PC-9 (cell line): Measurements from ENCODE around the gene PKN2. TPM values are rescaled to one million over a fixed set of nuclear protein-coding genes. Genes with fewer than 3 reads are reported as not detected.

Source experiments
- BruUV-seq: library from RNA; stranded (reverse); fragments of 400-500 nt; replicated peaks from 2 replicates; lab custom pipeline; 2021; lab: Mats Ljungman, UMichigan
- CTCF ChIA-PET: fragments of 300-600 bp; sonication (Branson Sonifier 250); formaldehyde crosslinking; loops from one replicate; lab custom pipeline; 2022; ENCODE audit warnings: antibody characterized with exemption; lab: Charles Lee
- POLR2A ChIA-PET: fragments of 300-600 bp; sonication (Branson Sonifier 250); formaldehyde crosslinking; loops from one replicate; lab custom pipeline; 2022; ENCODE audit warnings: antibody characterized with exemption; ENCODE audit not compliant: unreplicated experiment; lab: Charles Lee
- DNase-seq, 2 experiments: peaks; one replicate each; pipeline versions ENCODE4 v3.0.0 to v3.0.0-alpha.2; 2015 to 2022; ENCODE audit warnings: mixed read lengths in 1 of 2
- H2AFZ ChIP-seq: fragments of 200-600 bp; sonication (generic); 2 replicates; pipeline ENCODE4 v1.8.1; 2017; ENCODE audit warnings: antibody characterized with exemption
- H3F3A ChIP-seq: fragments of 200-600 bp; sonication (generic); 2 replicates; pipeline ENCODE4 v1.8.1; 2017; ENCODE audit warnings: antibody characterized with exemption, mild to moderate bottlenecking, low read depth; ENCODE audit not compliant: insufficient read depth
- H3K27ac ChIP-seq: fragments of 200-600 bp; sonication (generic); 2 replicates; pipeline ENCODE4 v1.6.1; 2016; ENCODE audit warnings: mixed run types
- H3K27me3 ChIP-seq: fragments of 200-600 bp; sonication (generic); 2 replicates; pipeline ENCODE4 v1.6.1; 2016; ENCODE audit warnings: low read depth, mixed run types; ENCODE audit not compliant: insufficient read depth
- H3K36me3 ChIP-seq: fragments of 200-600 bp; sonication (generic); 2 replicates; pipeline ENCODE4 v1.6.1; 2016; ENCODE audit warnings: low read depth, mixed run types
- H3K4me1 ChIP-seq: fragments of 200-600 bp; sonication (generic); replicated peaks from 2 replicates; pipeline ENCODE4 v1.6.1; 2016; ENCODE audit warnings: mixed run types; ENCODE audit not compliant: insufficient read depth
- H3K4me2 ChIP-seq: fragments of 200-600 bp; sonication (generic); 2 replicates; pipeline ENCODE4 v1.6.1; 2017; ENCODE audit warnings: mixed run types
- H3K4me3 ChIP-seq: fragments of 200-600 bp; sonication (generic); 2 replicates; pipeline ENCODE4 v1.6.1; 2016; ENCODE audit warnings: mixed run types
- H3K79me2 ChIP-seq: fragments of 200-600 bp; sonication (generic); 2 replicates; pipeline ENCODE4 v1.6.1; 2017; ENCODE audit warnings: low read depth, mixed run types
- H3K9me2 ChIP-seq: fragments of 200-600 bp; sonication (generic); 2 replicates; pipeline ENCODE4 v1.8.1; 2017; ENCODE audit warnings: mild to moderate bottlenecking; ENCODE audit not compliant: insufficient read depth
- H3K9me3 ChIP-seq: fragments of 200-600 bp; sonication (generic); 2 replicates; pipeline ENCODE4 v1.8.1; 2016; ENCODE audit warnings: low read depth; ENCODE audit not compliant: insufficient read depth
- H4K20me1 ChIP-seq: fragments of 200-600 bp; sonication (generic); 2 replicates; pipeline ENCODE4 v1.8.1; 2017; ENCODE audit not compliant: insufficient read depth
- CTCF ChIP-seq: fragments of 200-600 bp; sonication (generic); conservative IDR thresholded peaks from 2 replicates; pipeline ENCODE4 v1.6.1; 2017; ENCODE audit warnings: mixed run types, antibody characterized with exemption, mild to moderate bottlenecking, moderate library complexity
- EZH2 ChIP-seq: fragments of 200-600 bp; sonication (generic); IDR thresholded peaks from 2 replicates; pipeline ENCODE4 v1.8.0; 2017; ENCODE audit warnings: antibody characterized with exemption, low read depth
- intact Hi-C: fragments of 100-400 bp; cut with micrococcal nuclease; formaldehyde crosslinking; loops from one replicate; pipeline ENCODE4 v1.10.0; 2022; ENCODE audit not compliant: unreplicated experiment
- total RNA-seq: library from RNA; stranded (reverse); gene quantifications from 2 replicates; pipeline ENCODE4 v1.2.3, GENCODE V29; 2021

The PKN2 gene
- total RNA-seq, 1 experiment from 2014 or later = 79.3 TPM

GRCh38 chr1:88763649-88764406 lies 79.8 kb downstream of the PKN2 start:
- Histone ChIP-seq H3K4me1 (peaks cover 39% of the 10 kb centered on the region), H3K9me2 (no peaks in the 10 kb centered on the region), H3K4me2 (peak overlapping the region; percentile 41), H3K27me3 (no peaks in the 10 kb centered on the region), H3K9me3 (no peaks in the 10 kb centered on the region; the same call in 1 of the 2 replicates), H3K4me3 (peak overlapping the region; percentile 9; the same call in 1 of the 2 replicates), H3F3A (peaks cover 55% of the 10 kb centered on the region), H4K20me1 (no peaks in the 10 kb centered on the region), H3K36me3 (peaks cover 28% of the 10 kb centered on the region), H2AFZ (no peak overlapping the region), H3K27ac (peak overlapping the region; percentile 77), H3K79me2 (peaks cover 65% of the 10 kb centered on the region)
- no TSS peak for BruUV-seq
- intact Hi-C loops = loop anchor here (1.0 kb wide), 1 partner anchor 10 kb away; no protein-coding TSS in a partner anchor
- DNase-seq = peak in 1 of 2 experiments; percentile 95
- TF ChIP-seq CTCF (no peak), EZH2 (no peak)
- POLR2A ChIA-PET = interaction anchor here (0.6 kb wide), 3 partner anchors 10 to 1685 kb away, joined by 3 to 16 read pairs (median 12); no protein-coding TSS in a partner anchor
- CTCF ChIA-PET = interaction anchor here (1.0 kb wide), 1 partner anchor 80 kb away, joined by 3 read pairs; the partner anchor contains the start of gene PKN2

GRCh38 chr1:88768187-88768586 lies 84.1 kb downstream of the PKN2 start:
- TF ChIP-seq EZH2 = no peak
- TF ChIP-seq CTCF = no peak
- no peaks in the 10 kb centered on the region for H4K20me1 ChIP-seq
- DNase-seq = no peak
- H3K4me2 ChIP-seq = no peak overlapping the region
- H3K79me2 ChIP-seq = peaks cover 67% of the 10 kb centered on the region
- peaks cover 40% of the 10 kb centered on the region for H3K4me1 ChIP-seq
- intact Hi-C loops = no loop called here
- H3K27me3 ChIP-seq = no peaks in the 10 kb centered on the region
- H3K9me3 ChIP-seq = no peaks in the 10 kb centered on the region; the same call in 1 of the 2 replicates
- POLR2A ChIA-PET = no interaction called here
- no peak overlapping the region for H3K4me3 ChIP-seq
- no TSS peak for BruUV-seq
- no peaks in the 10 kb centered on the region for H3K9me2 ChIP-seq
- H3K36me3 ChIP-seq = peaks cover 34% of the 10 kb centered on the region
- CTCF ChIA-PET = no interaction called here
- H3K27ac ChIP-seq = peak overlapping the region; percentile 21
- H2AFZ ChIP-seq = no peak overlapping the region
- H3F3A ChIP-seq = peaks cover 48% of the 10 kb centered on the region

- no peak overlapping the region for H3K4me3 ChIP-seq
- BruUV-seq = no TSS peak
- POLR2A ChIA-PET = no interaction called here
- H3K36me3 ChIP-seq = peaks cover 34% of the 10 kb centered on the region
- peak overlapping the region; percentile 21 for H3K27ac ChIP-seq
- H3K27me3 ChIP-seq = no peaks in the 10 kb centered on the region
- peaks cover 48% of the 10 kb centered on the region for H3F3A ChIP-seq
- H3K4me2 ChIP-seq = no peak overlapping the region
- intact Hi-C loops = no loop called here
- H3K9me2 ChIP-seq = no peaks in the 10 kb centered on the region
- H3K9me3 ChIP-seq = no peaks in the 10 kb centered on the region; the same call in 1 of the 2 replicates
- no peak overlapping the region for H2AFZ ChIP-seq
- CTCF ChIA-PET = no interaction called here
- no peaks in the 10 kb centered on the region for H4K20me1 ChIP-seq
- no peak for DNase-seq
- TF ChIP-seq CTCF = no peak
- no peak for TF ChIP-seq EZH2
- peaks cover 40% of the 10 kb centered on the region for H3K4me1 ChIP-seq
- H3K79me2 ChIP-seq = peaks cover 67% of the 10 kb centered on the region
These were observed 84.7 kb downstream of the PKN2 start for GRCh38 chr1:88768816-88769215.
